A673 (cell line): ENCODE measurements around the gene EPN1. TPM values are rescaled to one million over a fixed set of nuclear protein-coding genes. Genes with fewer than 3 reads are reported as not detected.

Experiments used
- BruUV-seq: library from RNA; stranded (reverse); fragments of 400-500 nt; replicated peaks from 2 replicates; lab custom pipeline; 2021; lab: Mats Ljungman, UMichigan
- CTCF ChIA-PET: fragments of 300-600 bp; sonication (Branson Sonifier 250); formaldehyde crosslinking; loops from one replicate; lab custom pipeline; 2022; ENCODE audit warnings: antibody characterized with exemption; lab: Charles Lee
- POLR2A ChIA-PET: fragments of 300-600 bp; sonication (Branson Sonifier 250); formaldehyde crosslinking; loops from one replicate; lab custom pipeline; 2022; ENCODE audit warnings: antibody characterized with exemption; ENCODE audit not compliant: low non-redundant PET; lab: Charles Lee
- DNase-seq: peaks from one replicate; pipeline ENCODE4 v3.0.0-alpha.2; 2015; ENCODE audit warnings: low spot score
- H3K27ac ChIP-seq: fragments of 200-600 bp; sonication (generic); 2 replicates; pipeline ENCODE4 v1.5.1; 2016; ENCODE audit warnings: mixed run types, low read depth, mild to moderate bottlenecking, mixed read lengths, antibody characterized with exemption, low read length; ENCODE audit not compliant: poor library complexity, severe bottlenecking
- H3K27me3 ChIP-seq: fragments of 200-600 bp; sonication (generic); replicated peaks from 2 replicates; pipeline ENCODE4 v1.6.1; 2017; ENCODE audit warnings: mixed run types, low read depth, mild to moderate bottlenecking, mixed read lengths, antibody characterized with exemption, low read length; ENCODE audit not compliant: insufficient read depth, poor library complexity
- H3K36me3 ChIP-seq: fragments of 200-600 bp; sonication (generic); 2 replicates; pipeline ENCODE4 v1.6.1; 2016; ENCODE audit warnings: mixed run types, mild to moderate bottlenecking, mixed read lengths, antibody characterized with exemption, low read length; ENCODE audit not compliant: insufficient read depth, poor library complexity, severe bottlenecking
- H3K4me1 ChIP-seq: fragments of 200-600 bp; sonication (generic); 2 replicates; pipeline ENCODE4 v1.6.1; 2017; ENCODE audit warnings: mixed run types, mild to moderate bottlenecking, mixed read lengths, antibody characterized with exemption, low read length; ENCODE audit not compliant: insufficient read depth, poor library complexity, severe bottlenecking
- H3K4me3 ChIP-seq: fragments of 200-600 bp; sonication (generic); 2 replicates; pipeline ENCODE4 v1.5.1; 2016; ENCODE audit warnings: low read depth, mixed run types, mild to moderate bottlenecking, mixed read lengths, low read length; ENCODE audit not compliant: poor library complexity, severe bottlenecking
- H3K9me3 ChIP-seq: fragments of 200-600 bp; sonication (generic); 2 replicates; pipeline ENCODE4 v1.6.1; 2016; ENCODE audit warnings: mixed run types, low read depth, mild to moderate bottlenecking, mixed read lengths, antibody characterized with exemption, low read length; ENCODE audit not compliant: poor library complexity, severe bottlenecking
- CTCF ChIP-seq: fragments of 300-800, 200-600 bp; sonication (generic); conservative IDR thresholded peaks from 2 replicates; pipeline ENCODE4 v1.5.1; 2017; ENCODE audit warnings: low read depth, mild to moderate bottlenecking, antibody characterized with exemption, low read length, moderate library complexity, mixed read lengths
- EZH2 ChIP-seq: fragments of 200-600 bp; sonication (generic); IDR thresholded peaks from 2 replicates; pipeline ENCODE4 v1.6.1; 2017; ENCODE audit warnings: borderline replicate concordance, low read depth, mild to moderate bottlenecking, mixed read lengths, antibody characterized with exemption, low read length; ENCODE audit not compliant: poor library complexity, severe bottlenecking
- intact Hi-C: fragments of 100-400 bp; cut with micrococcal nuclease; formaldehyde crosslinking; loops from one replicate; pipeline ENCODE4 v1.10.0; 2022; ENCODE audit not compliant: unreplicated experiment
- total RNA-seq: library from RNA; stranded (reverse); gene quantifications from 2 replicates; pipeline ENCODE4 v1.2.3, GENCODE V29; 2021

Gene EPN1
- total RNA-seq, 1 experiment from 2014 or later, result 178 TPM

GRCh38 chr19:55649268-55650125, 25.5 kb upstream of the EPN1 start:
- H3K36me3 ChIP-seq, result peaks cover 25% of the 10 kb centered on the region
- CTCF ChIA-PET, result no interaction called here
- peaks cover 23% of the 10 kb centered on the region for H3K4me1 ChIP-seq
- no peak for TF ChIP-seq CTCF
- no peak for TF ChIP-seq EZH2
- BruUV-seq, result no TSS peak
- no peaks in the 10 kb centered on the region for H3K27me3 ChIP-seq
- intact Hi-C loops, result no loop called here
- H3K27ac ChIP-seq, result peak overlapping the region; percentile 98
- peak overlapping the region; percentile 93 for H3K4me3 ChIP-seq
- no peak for DNase-seq
- POLR2A ChIA-PET, result no interaction called here
- H3K9me3 ChIP-seq, result no peaks in the 10 kb centered on the region

GRCh38 chr19:55650126-55650557, 24.9 kb upstream of the EPN1 start:
- H3K4me3 ChIP-seq, result no peak overlapping the region
- BruUV-seq, result no TSS peak
- peaks cover 18% of the 10 kb centered on the region for H3K4me1 ChIP-seq
- POLR2A ChIA-PET, result no interaction called here
- TF ChIP-seq EZH2 (no peak), CTCF (no peak)
- CTCF ChIA-PET, result no interaction called here
- intact Hi-C loops, result no loop called here
- H3K36me3 ChIP-seq, result peaks cover 19% of the 10 kb centered on the region
- no peak overlapping the region for H3K27ac ChIP-seq
- no peaks in the 10 kb centered on the region for H3K27me3 ChIP-seq
- DNase-seq, result no peak
- no peaks in the 10 kb centered on the region for H3K9me3 ChIP-seq

GRCh38 chr19:55650602-55651230, 24.3 kb upstream of the EPN1 start:
- no peak for DNase-seq
- H3K27ac ChIP-seq, result no peak overlapping the region

More at GRCh38 chr19:55650602-55651230, 24.3 kb upstream of the EPN1 start:
- intact Hi-C loops, result no loop called here
- Histone ChIP-seq H3K4me3 (no peak overlapping the region), H3K27me3 (no peaks in the 10 kb centered on the region), H3K9me3 (no peaks in the 10 kb centered on the region), H3K36me3 (peaks cover 15% of the 10 kb centered on the region), H3K4me1 (peaks cover 18% of the 10 kb centered on the region)
- no TSS peak for BruUV-seq
- TF ChIP-seq CTCF, result no peak
- no peak for TF ChIP-seq EZH2
- CTCF ChIA-PET, result no interaction called here
- POLR2A ChIA-PET, result no interaction called here
